Fibroblast of skin of right biceps (primary cell): ENCODE measurements around the gene ERH.

Experiments used
- DNase-seq: peaks from one replicate; pipeline ENCODE4 v3.0.0-alpha.2; 2013

ERH gene

DNA sequence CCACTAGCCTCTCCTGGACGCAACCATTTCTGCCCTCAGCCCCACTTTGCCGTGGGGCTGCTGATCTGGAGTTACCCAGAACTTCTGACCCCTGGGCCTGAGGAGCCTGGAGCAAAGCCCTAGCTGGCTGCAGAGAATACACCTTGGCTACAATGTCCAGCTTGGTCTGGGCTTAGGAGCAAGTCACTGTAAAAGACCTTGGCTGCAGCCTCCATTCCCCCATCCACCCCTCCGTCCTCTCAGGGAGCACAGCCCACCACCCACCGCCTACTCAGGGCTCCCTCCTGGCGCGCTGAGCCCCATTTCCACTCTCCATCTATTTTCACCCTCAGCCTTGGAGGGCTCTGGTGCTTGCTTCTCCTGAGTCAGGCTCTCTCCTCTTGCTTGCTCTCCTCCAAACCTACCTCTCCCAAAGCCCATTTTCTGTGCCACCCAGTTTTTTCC, 42.9 kb downstream of the ERH start:
- DNase-seq: no peak

DNA sequence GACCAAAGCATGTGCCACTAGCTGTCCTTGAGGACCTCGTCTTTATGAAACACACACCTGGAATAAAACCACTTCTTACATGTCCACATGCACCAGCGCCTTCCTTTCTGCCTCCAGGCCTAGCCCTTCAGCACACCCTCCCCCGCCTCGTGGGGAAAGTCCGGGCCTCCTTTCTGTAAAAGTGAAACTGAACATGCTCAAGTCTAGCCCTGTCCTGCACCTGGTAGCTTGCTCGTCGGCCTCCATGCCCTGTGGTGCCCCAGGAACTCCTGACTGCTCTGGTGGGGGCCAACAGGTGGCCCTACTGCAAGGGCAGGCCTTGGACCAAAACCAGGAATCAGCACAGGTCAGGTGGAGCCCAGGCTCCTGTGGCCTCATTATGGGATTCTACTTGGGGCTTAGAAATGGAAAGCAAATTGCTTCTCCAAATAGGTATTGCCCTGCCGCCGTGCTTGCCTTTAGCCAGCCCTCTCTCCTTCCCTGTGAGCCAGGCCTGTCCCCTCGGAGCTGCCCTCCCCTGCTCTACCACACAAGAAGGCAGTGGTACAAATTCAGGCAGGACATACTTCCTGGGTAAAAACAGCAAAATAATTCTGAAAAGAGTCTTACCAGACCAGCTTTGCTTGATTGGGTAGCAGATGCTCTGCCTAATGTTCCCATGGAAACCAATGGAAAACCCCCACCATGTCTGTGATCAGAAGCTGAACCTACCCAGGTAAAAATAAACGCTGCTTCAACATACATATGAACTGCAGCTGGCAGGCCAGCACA, 43.5 kb downstream of the ERH start:
- DNase-seq: no peak

DNA sequence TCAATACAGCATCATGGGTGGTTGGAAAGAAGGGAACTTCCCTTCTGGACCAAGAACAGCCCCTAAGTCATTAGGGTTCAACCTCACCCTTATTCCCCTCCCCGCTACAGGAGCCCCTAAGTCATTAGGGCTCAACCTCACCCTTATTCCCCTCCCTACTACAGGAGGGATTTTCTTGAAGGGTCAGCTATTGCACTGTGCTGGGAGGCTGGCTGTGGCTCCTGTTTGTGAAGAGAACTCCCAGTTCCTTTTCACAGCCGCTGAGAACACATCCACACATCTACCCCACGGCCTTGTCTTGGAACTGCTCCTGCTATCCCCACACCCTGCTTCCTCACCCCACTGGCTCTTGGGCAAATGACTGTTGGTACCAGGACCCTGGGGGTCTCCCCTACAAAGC, 44.9 kb downstream of the ERH start:
- no peak for DNase-seq

DNA sequence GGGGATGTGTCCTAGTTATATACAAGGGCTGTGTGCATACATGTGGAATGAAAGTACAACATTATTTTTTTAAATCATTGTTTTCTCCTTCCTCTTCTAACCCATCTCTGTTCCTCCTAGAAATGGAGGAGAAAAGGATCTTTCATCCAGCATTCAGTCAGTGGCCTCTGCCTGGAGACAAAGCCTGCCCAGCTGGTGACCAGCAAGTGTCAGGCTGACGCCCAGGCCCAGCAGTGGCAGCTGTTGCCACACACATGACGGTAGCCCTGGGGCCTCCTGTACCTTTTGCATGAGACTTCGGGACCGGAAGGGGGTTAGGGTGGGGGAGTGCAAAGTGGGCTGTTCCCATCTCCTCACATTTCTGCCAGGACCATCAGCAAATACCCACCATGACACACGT, 46.2 kb downstream of the ERH start:
- no peak for DNase-seq

DNA sequence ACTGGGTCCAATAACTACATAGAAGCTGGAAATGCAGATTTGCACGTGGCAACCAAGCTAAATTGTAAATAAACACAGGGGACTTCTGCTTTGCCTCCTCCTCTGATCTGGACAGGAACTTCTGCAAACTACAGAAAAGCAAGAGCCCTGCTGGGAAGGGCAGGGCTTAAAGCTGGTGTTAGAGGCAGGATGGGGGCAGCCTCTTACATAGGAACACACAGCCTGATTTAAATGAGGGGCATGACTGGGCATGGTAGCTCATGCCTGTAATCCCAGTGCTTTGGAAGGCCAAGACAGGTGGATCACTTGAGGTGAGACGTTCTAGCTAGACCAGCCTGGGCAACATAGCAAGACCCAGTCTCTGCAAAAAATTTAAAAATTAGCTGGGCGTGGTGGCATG, 46.7 kb downstream of the ERH start:
- no peak for DNase-seq

DNA sequence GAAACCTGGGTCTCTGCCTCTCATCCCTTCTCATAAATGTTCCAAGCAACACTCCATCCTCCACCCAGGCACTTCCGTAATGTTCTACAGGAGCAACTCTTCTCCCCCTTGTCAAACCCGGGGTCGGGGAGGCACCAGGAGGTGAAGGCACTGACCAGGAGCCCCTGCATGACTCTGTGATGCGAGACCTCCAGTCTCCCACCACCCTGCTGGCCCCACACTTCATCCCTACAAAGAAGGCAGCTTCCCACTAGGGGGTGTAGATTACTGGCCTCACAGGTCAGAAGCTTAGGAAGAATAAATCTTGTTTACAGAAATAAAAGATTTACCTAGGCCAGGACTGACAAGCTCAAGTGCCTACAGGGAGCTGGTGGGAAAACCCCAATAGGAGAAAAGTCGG, 47.2 kb downstream of the ERH start:
- DNase-seq: no peak

DNA sequence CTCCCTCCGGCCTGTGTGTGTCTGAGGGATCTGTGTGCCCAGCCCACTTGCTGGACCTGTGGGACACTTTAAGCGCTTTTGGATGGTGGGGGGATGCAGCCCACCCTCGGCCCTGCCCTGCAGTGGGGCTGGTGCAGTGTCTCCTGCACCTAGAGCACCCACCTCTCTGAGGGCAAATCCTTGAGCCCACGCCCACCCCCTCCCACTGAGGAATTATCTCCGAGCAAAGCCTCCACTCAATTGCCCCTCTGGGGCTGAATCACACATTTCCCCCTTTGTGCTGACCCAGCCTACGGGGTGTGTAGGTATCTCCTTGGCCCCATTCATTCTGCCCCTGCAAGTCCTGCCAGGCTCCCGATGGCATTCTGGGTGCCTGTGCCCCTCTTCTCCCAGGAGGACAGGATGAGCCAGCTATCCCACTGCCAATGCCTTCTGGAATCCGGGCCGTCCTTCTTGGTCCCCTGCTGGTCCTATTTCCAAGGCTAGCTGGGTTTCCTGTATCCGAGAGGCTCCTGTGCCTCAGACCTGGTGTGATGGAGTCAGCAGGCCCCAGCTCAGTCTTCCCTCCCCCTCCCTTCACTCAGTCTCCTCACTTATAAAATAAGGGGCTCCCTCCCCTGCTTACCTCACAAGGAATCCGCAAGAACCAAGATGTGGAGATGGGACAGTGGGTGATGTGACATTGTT, 48.9 kb downstream of the ERH start:
- DNase-seq: no peak

DNA sequence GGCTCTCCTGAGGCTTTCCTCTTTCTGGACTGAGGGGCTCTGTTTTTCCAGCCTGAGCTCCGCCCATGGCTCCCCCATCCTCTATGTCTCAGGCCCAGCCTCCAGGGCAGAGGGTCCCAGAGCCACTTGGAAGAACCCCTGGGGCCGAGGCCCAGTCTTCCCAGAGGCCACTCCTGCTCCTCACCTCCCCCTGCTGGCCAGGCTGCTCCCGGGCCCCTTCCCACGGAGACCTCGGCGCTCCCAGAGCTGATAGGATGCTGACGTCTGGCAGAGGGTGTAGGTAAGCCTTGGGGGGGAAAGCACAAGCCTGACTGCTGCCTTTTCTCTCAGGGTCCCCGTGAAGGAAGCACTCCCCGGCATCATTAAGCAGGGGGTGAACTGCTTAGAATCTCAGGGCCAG, 51.4 kb downstream of the ERH start:
- peak; percentile 14 for DNase-seq

DNA sequence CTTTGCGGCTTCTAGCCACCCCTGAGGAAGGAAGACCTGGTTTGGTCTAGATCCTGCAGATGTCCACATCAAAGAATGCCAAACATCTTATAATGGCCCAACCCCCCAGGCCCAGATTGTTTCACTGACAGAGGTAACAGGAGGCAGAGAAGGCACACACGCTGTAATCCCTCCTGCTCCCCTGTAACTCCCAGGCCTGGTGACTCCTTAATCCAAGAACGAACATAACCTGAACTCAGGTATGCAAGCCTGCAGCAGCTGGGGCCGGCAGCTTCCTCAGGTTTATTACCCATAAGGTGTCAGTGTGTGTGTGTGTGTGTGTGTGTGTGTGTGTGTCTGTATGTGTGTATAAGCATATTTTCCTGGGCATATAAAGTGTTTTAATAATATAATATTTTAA, 52.7 kb downstream of the ERH start:
- no peak for DNase-seq

DNA sequence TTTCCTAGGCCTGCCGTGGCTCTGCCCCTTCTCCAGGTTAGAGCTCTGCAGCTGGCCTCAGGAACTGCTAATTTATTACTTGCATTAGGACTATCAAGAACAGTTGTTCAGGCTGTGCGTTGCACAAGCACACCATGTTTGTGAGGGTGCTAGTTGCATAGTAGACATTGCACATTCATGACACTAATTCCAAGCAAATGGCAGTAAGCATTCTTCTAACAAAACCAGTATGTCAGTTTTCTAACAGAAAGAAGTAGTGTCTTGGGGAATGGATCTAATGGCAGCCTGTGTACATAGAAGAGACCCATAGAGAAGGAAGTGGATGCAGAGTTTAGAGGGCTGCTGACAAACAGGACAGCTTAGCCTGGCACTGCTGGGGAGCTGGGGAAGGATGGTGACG, 53.9 kb downstream of the ERH start:
- DNase-seq: no peak

DNA sequence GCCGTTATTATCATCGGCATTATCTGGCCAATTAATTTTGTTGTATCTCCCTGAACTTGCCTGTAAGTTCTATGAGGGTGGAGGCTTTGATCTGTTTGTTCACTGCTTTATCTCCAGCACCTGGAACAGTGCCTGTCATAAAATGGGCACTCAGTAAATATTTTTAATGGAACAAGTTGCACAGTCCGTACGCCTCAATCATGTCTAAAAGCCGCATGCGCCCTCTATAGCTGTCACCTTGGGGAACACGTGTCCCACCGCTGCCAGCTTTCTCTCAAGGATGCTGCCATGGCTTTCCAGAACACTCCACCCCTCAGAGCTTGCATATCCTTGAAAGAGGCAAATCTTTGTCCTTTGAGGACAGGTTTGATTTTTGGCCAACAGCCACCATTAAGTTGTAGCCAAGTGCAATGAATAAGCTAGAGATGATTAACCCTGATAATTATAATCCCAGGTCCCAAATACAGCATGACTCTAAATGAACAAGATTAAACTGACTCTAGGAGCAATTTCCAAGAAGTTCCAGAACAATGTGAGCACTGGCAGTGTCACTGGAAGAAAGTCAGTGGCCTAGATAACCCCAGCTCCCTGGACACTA, 55.1 kb downstream of the ERH start:
- no peak for DNase-seq

DNA sequence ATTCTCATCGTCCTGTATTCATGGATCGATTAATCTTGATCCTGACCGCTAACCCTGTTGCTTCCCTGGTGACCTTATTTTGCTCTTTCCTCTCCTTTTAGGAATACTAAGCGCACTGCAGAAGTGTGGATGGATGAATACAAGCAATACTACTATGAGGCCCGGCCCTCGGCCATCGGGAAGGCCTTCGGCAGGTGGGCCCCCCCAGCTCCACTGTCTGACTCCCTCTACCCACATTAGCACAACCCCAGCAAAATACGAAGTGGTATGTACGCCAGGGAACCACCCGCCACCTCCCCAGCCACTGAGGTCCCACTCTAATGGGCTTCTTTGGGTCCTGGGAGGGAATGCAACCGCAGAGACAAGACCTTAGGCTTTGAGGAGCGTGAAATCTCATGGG, 58.7 kb downstream of the ERH start:
- DNase-seq: no peak

DNA sequence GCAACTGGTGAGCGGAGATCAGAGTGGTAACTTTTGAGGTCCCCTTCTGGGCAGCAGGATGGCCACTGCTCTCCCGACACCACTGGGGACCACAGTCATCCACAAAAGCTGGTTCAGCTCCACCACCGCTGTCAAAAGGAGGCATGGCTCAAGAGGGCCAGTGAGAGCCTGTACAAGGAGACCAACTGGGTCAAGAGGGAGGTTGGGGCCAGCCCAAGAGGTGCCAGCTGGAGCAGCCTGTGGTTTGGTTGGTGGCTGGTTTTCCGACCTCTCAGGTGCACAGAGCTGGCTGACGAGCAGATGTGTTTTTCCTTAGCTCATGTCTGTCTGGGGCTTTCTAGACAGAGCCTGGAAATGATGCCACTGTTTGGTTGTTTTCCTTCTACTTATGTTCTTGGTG, 60.1 kb downstream of the ERH start:
- no peak for DNase-seq

DNA sequence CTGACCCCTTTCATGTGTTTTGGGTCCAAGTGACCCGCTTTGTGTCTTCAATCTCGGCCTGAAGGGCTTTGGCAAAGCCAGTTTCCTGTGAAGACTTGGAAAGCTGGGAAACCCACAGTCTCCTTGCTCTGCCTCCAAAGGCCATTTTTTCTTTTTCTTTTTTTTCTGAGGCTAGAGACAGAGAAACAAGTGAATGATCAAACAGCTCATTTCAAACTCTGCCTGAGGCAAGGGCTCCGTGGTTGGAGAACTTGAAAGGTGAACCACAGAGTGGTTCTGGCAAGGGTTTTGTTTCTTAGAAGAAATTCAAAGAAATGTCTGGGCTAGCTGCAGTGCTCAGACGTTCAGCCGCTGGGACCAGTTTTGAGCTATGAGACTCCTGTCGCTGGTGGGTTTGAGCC, 62.7 kb downstream of the ERH start:
- no peak for DNase-seq

DNA sequence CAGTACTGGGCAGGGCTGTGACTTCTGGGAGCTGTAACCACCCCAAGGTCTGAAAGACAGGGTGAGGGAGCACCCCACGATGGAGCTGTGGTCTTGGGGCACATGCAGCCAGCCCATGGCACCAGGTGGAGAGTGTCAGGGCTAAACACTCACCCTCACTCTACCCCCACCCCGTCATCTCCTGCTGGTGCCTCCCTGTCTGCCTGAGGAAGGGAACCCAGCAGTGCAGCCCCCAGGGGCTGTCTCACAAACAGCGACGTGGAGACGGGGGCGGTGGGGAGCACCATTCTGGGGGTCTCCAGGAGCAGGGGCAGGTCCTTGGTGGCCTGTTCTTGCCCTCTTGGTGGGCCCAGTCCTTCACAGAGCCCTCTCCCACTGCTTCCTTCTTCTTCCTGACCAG, 63.5 kb downstream of the ERH start:
- DNase-seq: no peak

DNA sequence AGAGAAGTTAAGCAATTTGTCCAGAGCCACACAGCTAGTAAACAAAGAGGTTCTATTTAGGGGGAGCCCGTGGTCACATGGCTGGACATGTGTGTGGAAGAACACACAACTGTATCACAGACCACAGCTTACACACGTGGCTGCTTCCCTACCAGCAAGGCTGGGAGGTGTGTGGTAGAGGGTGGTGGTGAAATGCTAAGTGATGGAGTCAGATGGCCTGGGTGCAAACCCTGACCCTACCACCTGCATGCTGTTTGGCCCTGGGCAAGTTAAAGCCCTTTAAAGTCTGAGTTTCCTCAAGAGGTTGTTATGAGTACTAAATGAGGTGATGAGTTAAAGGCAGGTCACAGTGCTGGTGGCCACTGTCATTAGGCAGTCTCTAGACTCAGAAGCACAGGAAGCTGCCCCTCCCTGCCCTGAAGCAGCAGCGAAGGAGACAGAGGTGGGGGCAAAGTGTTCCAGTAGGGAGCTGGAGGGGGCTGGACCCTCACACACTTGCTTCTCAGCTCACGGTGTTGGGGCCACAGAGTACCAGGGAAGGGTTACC, 64.2 kb downstream of the ERH start:
- no peak for DNase-seq

DNA sequence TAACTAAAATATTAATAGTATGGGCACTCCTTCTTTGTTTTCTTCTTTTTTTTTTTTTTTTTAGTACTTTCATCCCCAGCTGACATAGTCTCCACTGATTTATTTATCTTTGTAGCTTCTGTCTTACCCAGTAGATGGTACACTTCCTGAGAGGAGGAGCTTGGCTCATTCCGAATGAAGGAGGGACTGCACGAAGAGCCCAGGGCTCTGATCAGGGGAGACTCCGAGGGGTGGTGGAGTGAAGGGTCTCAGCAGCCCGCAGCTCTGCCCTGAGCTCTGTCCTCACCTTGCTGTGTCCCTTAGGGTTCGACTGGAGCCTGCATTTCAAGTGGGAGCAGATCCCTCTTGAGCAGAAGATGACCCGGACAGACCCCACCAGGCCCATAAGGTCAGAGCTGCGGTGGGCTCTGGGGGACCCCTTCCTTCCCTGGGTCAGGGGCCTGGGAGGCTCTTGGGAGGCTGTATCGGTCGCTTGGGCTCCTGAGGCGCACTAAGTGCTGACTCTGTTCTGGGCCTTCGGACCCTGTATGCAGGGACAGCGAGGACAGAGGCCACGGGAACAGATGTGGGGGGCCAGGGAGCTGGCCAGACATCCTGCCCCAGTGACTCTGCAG, 65.2 kb downstream of the ERH start:
- DNase-seq: no peak

DNA sequence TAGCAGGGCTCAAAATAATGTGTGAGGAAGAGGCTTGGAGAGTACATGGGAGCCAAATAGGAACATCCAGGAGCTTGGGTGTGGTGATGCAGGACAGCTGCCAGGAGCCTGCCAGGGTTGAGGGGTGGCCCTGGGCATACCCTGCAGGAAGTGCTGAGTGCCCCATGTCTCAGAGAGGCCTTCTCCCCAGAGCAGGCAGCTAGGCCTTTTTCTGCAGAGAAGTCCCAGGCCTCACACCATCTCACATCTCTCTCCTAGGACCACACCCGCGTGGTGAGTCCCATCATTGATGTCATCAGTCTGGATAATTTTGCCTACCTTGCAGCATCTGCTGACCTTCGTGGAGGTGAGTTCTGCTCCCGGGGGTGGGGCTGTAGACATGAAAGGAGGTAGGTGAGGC, 66.9 kb downstream of the ERH start:
- no peak for DNase-seq
